H1 (cell line): Measurements from ENCODE around the gene MAGEB1.

Experiments used
- ATF2 ChIP-seq: IDR thresholded peaks from 2 replicates; pipeline ENCODE4 v1.6.1; 2012; ENCODE audit warnings: low read length, inconsistent platforms
- CTCF ChIP-seq, 3 experiments: IDR thresholded peaks; 1 replicate in 2 of 3; 2 replicates in 1 of 3; pipeline versions ENCODE4 v1.5.1 to v1.6.1; 2011; ENCODE audit warnings: low read length in 3 of 3, mild to moderate bottlenecking in 3 of 3, inconsistent platforms in 2 of 3, low read depth in 1 of 3, moderate library complexity in 1 of 3; ENCODE audit not compliant: insufficient read depth in 1 of 3; ENCODE audit errors: control extremely low read depth in 1 of 3
- GTF2F1 ChIP-seq: IDR thresholded peaks from 2 replicates; pipeline ENCODE4 v1.6.1; 2012; ENCODE audit warnings: low read depth, low read length, improper control_type of control experiment, borderline replicate concordance
- POLR2A ChIP-seq, 2 experiments: IDR thresholded peaks; 1 replicate in 1 of 2; 2 replicates in 1 of 2; pipeline ENCODE4 v1.6.1; 2011; ENCODE audit warnings: low read depth in 2 of 2, low read length in 2 of 2, mild to moderate bottlenecking in 2 of 2; ENCODE audit errors: control extremely low read depth in 1 of 2
- SP1 ChIP-seq: IDR thresholded peaks from 2 replicates; pipeline ENCODE4 v1.6.1; 2011; ENCODE audit warnings: low read depth, low read length

- TF ChIP-seq ATF2 = no peak
- TF ChIP-seq SP1 = no peak
- TF ChIP-seq POLR2A (IDR thresholded peaks at IDR 0.05; ENCODE audit: control extremely low read depth in 1 of 2, low read depth in 2 of 2, low read length in 2 of 2) = no peak
- TF ChIP-seq GTF2F1 = no peak
- no peak for TF ChIP-seq CTCF (IDR thresholded peaks at IDR 0.05; ENCODE audit: control extremely low read depth in 1 of 3, insufficient read depth in 1 of 3, low read depth in 1 of 3, low read length in 3 of 3)
These were observed 18.4 kb upstream of the MAGEB1 start for GRCh38 chrX:30228526-30228925.
